Activated CD4-positive, alpha-beta T cell treated with anti-CD3 and anti-CD28 coated beads for 24 hours (primary cell): ENCODE measurements around the gene GRID2.

Experiments
- DNase-seq, 2 donors: peaks; one replicate each; pipeline ENCODE4 v3.0.0-alpha.2; 2020; ENCODE audit warnings: low read depth in 2 of 2

The GRID2 gene

GRCh38 chr4:92953462-92953861, 649.7 kb downstream of the GRID2 start:
- DNase-seq, result no peak

- no peak for DNase-seq
Measured at GRCh38 chr4:92961881-92962280, 658.1 kb downstream of the GRID2 start.

GRCh38 chr4:92962831-92963230, 659.1 kb downstream of the GRID2 start:
- no peak for DNase-seq

GRCh38 chr4:92968556-92968955, 664.8 kb downstream of the GRID2 start:
- no peak for DNase-seq

- DNase-seq, result no peak
Measured at GRCh38 chr4:92968996-92969395, 665.2 kb downstream of the GRID2 start.

GRCh38 chr4:92969650-92970379, 666.0 kb downstream of the GRID2 start:
- no peak for DNase-seq

- DNase-seq, result no peak
Measured at GRCh38 chr4:92970996-92971395, 667.2 kb downstream of the GRID2 start.

- DNase-seq, result no peak
Measured at GRCh38 chr4:92988301-92988700, 684.5 kb downstream of the GRID2 start.

- no peak for DNase-seq
Measured at GRCh38 chr4:92992758-92993157, 689.0 kb downstream of the GRID2 start.

- DNase-seq, result no peak
Measured at GRCh38 chr4:92994727-92995126, 691.0 kb downstream of the GRID2 start.

- no peak for DNase-seq
Measured at GRCh38 chr4:92996533-92996932, 692.8 kb downstream of the GRID2 start.

GRCh38 chr4:93000910-93001309, 697.1 kb downstream of the GRID2 start:
- DNase-seq, result no peak

GRCh38 chr4:93002240-93002639, 698.5 kb downstream of the GRID2 start:
- DNase-seq, result no peak

GRCh38 chr4:93016350-93016749, 712.6 kb downstream of the GRID2 start:
- no peak for DNase-seq

GRCh38 chr4:93018243-93018642, 714.5 kb downstream of the GRID2 start:
- no peak for DNase-seq

- DNase-seq, result no peak
Measured at GRCh38 chr4:93018806-93019205, 715.0 kb downstream of the GRID2 start.

GRCh38 chr4:93029769-93030168, 726.0 kb downstream of the GRID2 start:
- DNase-seq, result no peak

- no peak for DNase-seq
Measured at GRCh38 chr4:93030670-93031069, 726.9 kb downstream of the GRID2 start.

- no peak for DNase-seq
Measured at GRCh38 chr4:93031431-93032098, 727.8 kb downstream of the GRID2 start.

- no peak for DNase-seq
Measured at GRCh38 chr4:93042746-93043145, 739.0 kb downstream of the GRID2 start.

GRCh38 chr4:93053140-93053539, 749.4 kb downstream of the GRID2 start:
- no peak for DNase-seq

- DNase-seq, result no peak
Measured at GRCh38 chr4:93061826-93062225, 758.1 kb downstream of the GRID2 start.

- no peak for DNase-seq
Measured at GRCh38 chr4:93063325-93063724, 759.6 kb downstream of the GRID2 start.

GRCh38 chr4:93065790-93066189, 762.0 kb downstream of the GRID2 start:
- DNase-seq, result no peak
